Endodermal cell (in vitro differentiated cells): ENCODE results near the gene IL20. TPM values are rescaled to one million over a fixed set of nuclear protein-coding genes. Genes with fewer than 3 reads are reported as not detected.

Experiments used
- DNase-seq: peaks from one replicate; pipeline ENCODE4 v3.0.0-alpha.2; 2017
- H3K27ac ChIP-seq: 2 replicates; pipeline ENCODE4 v1.5.1; 2013; ENCODE audit warnings: mild to moderate bottlenecking, low read depth, low read length, moderate library complexity
- H3K27me3 ChIP-seq: 2 replicates; pipeline ENCODE4 v1.6.1; 2013; ENCODE audit warnings: mild to moderate bottlenecking, low read length, moderate library complexity; ENCODE audit not compliant: insufficient read depth, control insufficient read depth, poor library complexity, severe bottlenecking
- H3K36me3 ChIP-seq: 2 replicates; pipeline ENCODE4 v1.7.0; 2013; ENCODE audit warnings: mild to moderate bottlenecking, low read length, moderate library complexity; ENCODE audit not compliant: control insufficient read depth, insufficient read depth
- H3K4me1 ChIP-seq: one replicate; pipeline ENCODE4 v1.7.0; 2013; ENCODE audit warnings: low read length; ENCODE audit not compliant: control insufficient read depth, insufficient read depth
- H3K4me3 ChIP-seq: 2 replicates; pipeline ENCODE4 v1.5.1; 2013; ENCODE audit warnings: mild to moderate bottlenecking, low read length, moderate library complexity
- H3K9ac ChIP-seq: 2 replicates; pipeline ENCODE4 v1.6.1; 2013; ENCODE audit warnings: mild to moderate bottlenecking, low read length, moderate library complexity; ENCODE audit not compliant: poor library complexity, severe bottlenecking; ENCODE audit errors: extremely low read depth
- H3K9me3 ChIP-seq: 2 replicates; pipeline ENCODE4 v1.6.1; 2013; ENCODE audit warnings: mild to moderate bottlenecking, low read length, moderate library complexity; ENCODE audit not compliant: control insufficient read depth
- H3K27ac Mint-ChIP-seq: 2 replicates; pipeline ENCODE4 v1.8.0; 2020; ENCODE audit warnings: mixed read lengths
- H3K27me3 Mint-ChIP-seq: 2 replicates; pipeline ENCODE4 v1.8.0; 2021; ENCODE audit warnings: mild to moderate bottlenecking, mixed read lengths; ENCODE audit not compliant: insufficient read depth
- H3K36me3 Mint-ChIP-seq: 2 replicates; pipeline ENCODE4 v1.8.0; 2020; ENCODE audit warnings: low read depth, mixed read lengths
- H3K4me1 Mint-ChIP-seq: 2 replicates; pipeline ENCODE4 v1.8.0; 2020; ENCODE audit warnings: mixed read lengths
- H3K4me3 Mint-ChIP-seq: 2 replicates; pipeline ENCODE4 v1.8.0; 2020; ENCODE audit warnings: mild to moderate bottlenecking, moderate library complexity, mixed read lengths
- H3K9me3 Mint-ChIP-seq: 2 replicates; pipeline ENCODE4 v1.8.0; 2020; ENCODE audit warnings: mild to moderate bottlenecking, mixed read lengths
- CTCF ChIP-seq: fragments of 200-600 bp; sonication (generic); conservative IDR thresholded peaks from 2 replicates; pipeline ENCODE4 v1.5.0; 2021; ENCODE audit warnings: antibody characterized with exemption, mild to moderate bottlenecking
- WGBS, 2 experiments: methylation state at CpG; one replicate each; pipeline versions ENCODE4 v1.1.5 to v1.1.7; 2013; ENCODE audit warnings: missing lambda C conversion rate in 2 of 2, mixed read lengths in 1 of 2; ENCODE audit not compliant: insufficient coverage in 1 of 2, insufficient read length in 1 of 2; 5-methylcytosine and 5-hydroxymethylcytosine counted together
- total RNA-seq, 2 donors: library from RNA; stranded (reverse); fragmentation: NEBNext Ultra II Directional in 1 of 2; extraction: Animal tissue kit (Norgen Biotek cat#: 25700) in 1 of 2; gene quantifications; 2 replicates in 1 of 2; 3 replicates in 1 of 2; pipeline ENCODE4 v1.2.1, GENCODE V29; 2021

Gene IL20
- total RNA-seq, 2 donors from 2014 or later: not detected

GRCh38 chr1:206834711-206835110 is 30.7 kb upstream of the IL20 start:
- Mint-ChIP-seq H3K36me3 (no peaks in the 10 kb centered on the region), H3K9me3 (no peaks in the 10 kb centered on the region), H3K27ac (no peak overlapping the region), H3K27me3 (peaks cover 8% of the 10 kb centered on the region), H3K4me1 (peaks cover 4% of the 10 kb centered on the region), H3K4me3 (no peak overlapping the region)
- Histone ChIP-seq H3K4me1 (no peaks in the 10 kb centered on the region), H3K9me3 (no peaks in the 10 kb centered on the region), H3K4me3 (no peak overlapping the region), H3K27ac (no peak overlapping the region), H3K9ac (no peak overlapping the region), H3K36me3 (no peaks in the 10 kb centered on the region), H3K27me3 (peaks cover 31% of the 10 kb centered on the region)
- TF ChIP-seq CTCF: no peak
- 87 to 90% methylated on average over 3 of the region's 3 CpGs for WGBS, 2 experiments
- no peak for DNase-seq

DNA sequence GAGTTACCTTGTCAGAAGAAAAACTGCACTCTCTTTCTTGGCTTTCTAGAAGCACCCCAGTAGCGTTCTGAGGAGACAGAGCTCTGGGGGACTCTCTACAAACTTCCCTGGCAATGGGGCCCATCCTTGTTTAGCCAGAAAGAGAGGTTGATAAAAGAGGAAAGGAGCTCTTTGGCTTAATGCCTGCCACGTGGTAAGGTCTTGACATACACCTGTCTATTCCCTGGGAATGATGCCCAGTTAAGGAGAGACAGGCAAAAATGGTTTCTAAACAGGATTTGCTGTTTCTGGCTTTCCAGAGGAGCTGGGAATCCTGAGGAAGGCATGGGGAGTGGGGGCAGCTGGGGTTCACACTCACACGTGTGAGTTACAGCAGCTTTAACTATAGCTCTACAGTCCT is 30.2 kb upstream of the IL20 start:
- H3K9ac ChIP-seq: no peak overlapping the region
- Mint-ChIP-seq H3K9me3 (no peaks in the 10 kb centered on the region), H3K27me3 (peaks cover 8% of the 10 kb centered on the region), H3K36me3 (no peaks in the 10 kb centered on the region), H3K4me3 (no peak overlapping the region), H3K27ac (no peak overlapping the region), H3K4me1 (peaks cover 9% of the 10 kb centered on the region)
- H3K27ac ChIP-seq: no peak overlapping the region
- no peak for TF ChIP-seq CTCF
- no peak for DNase-seq
- no peaks in the 10 kb centered on the region for H3K36me3 ChIP-seq
- no peaks in the 10 kb centered on the region for H3K9me3 ChIP-seq
- 79 to 100% methylated on average over 2 to 3 of the region's 3 CpGs for WGBS, 2 experiments
- no peak overlapping the region for H3K4me3 ChIP-seq
- H3K4me1 ChIP-seq: peaks cover 2% of the 10 kb centered on the region
- H3K27me3 ChIP-seq: peaks cover 32% of the 10 kb centered on the region

GRCh38 chr1:206836111-206836510 is 29.3 kb upstream of the IL20 start:
- TF ChIP-seq CTCF: no peak
- Histone ChIP-seq H3K4me1 (peaks cover 5% of the 10 kb centered on the region), H3K9ac (no peak overlapping the region), H3K36me3 (no peaks in the 10 kb centered on the region), H3K9me3 (no peaks in the 10 kb centered on the region), H3K27ac (no peak overlapping the region), H3K4me3 (no peak overlapping the region), H3K27me3 (peaks cover 32% of the 10 kb centered on the region)
- Mint-ChIP-seq H3K36me3 (no peaks in the 10 kb centered on the region), H3K27me3 (peaks cover 8% of the 10 kb centered on the region), H3K4me3 (no peak overlapping the region), H3K9me3 (no peaks in the 10 kb centered on the region), H3K27ac (no peak overlapping the region), H3K4me1 (peaks cover 16% of the 10 kb centered on the region)
- no peak for DNase-seq
- 90% methylated on average over 2 of the region's 2 CpGs; no CpG with 5 or more reads in 1 of the 2 experiments for whole genome bisulfite sequencing, 2 experiments
